HG02938 (cell line): ENCODE data around the gene ATXN1.

Experiments used
- ATAC-seq: cut with Tn5 transposase; IDR thresholded peaks from one replicate; pipeline ENCODE4 v1.9.1; 2021; ENCODE audit warnings: mild to moderate bottlenecking, moderate library complexity; ENCODE audit not compliant: unreplicated experiment

The ATXN1 gene

GRCh38 chr6:16583144-16583762 lies 178.0 kb downstream of the ATXN1 start:
- ATAC-seq, result no peak

- ATAC-seq, result no peak
Measured at GRCh38 chr6:16582446-16583143, 178.7 kb downstream of the ATXN1 start.

- ATAC-seq, result no peak
Measured at GRCh38 chr6:16578695-16579285, 182.5 kb downstream of the ATXN1 start.

- ATAC-seq, result peak; percentile 85
Measured at GRCh38 chr6:16576451-16577368, 184.6 kb downstream of the ATXN1 start.

GRCh38 chr6:16575655-16576054 lies 185.6 kb downstream of the ATXN1 start:
- ATAC-seq, result no peak

GRCh38 chr6:16572943-16573342 lies 188.3 kb downstream of the ATXN1 start:
- no peak for ATAC-seq

- no peak for ATAC-seq
Measured at GRCh38 chr6:16572317-16572716, 188.9 kb downstream of the ATXN1 start.

- no peak for ATAC-seq
Measured at GRCh38 chr6:16570946-16571345, 190.3 kb downstream of the ATXN1 start.

- ATAC-seq, result no peak
Measured at GRCh38 chr6:16570221-16570553, 191.1 kb downstream of the ATXN1 start.

- no peak for ATAC-seq
Measured at GRCh38 chr6:16568128-16568527, 193.1 kb downstream of the ATXN1 start.

- ATAC-seq, result no peak
Measured at GRCh38 chr6:16567071-16567470, 194.2 kb downstream of the ATXN1 start.

GRCh38 chr6:16564436-16564835 lies 196.8 kb downstream of the ATXN1 start:
- ATAC-seq, result no peak

GRCh38 chr6:16563628-16564240 lies 197.5 kb downstream of the ATXN1 start:
- ATAC-seq, result no peak

GRCh38 chr6:16562498-16562897 lies 198.8 kb downstream of the ATXN1 start:
- no peak for ATAC-seq

GRCh38 chr6:16559071-16559470 lies 202.2 kb downstream of the ATXN1 start:
- no peak for ATAC-seq

GRCh38 chr6:16555550-16555949 lies 205.7 kb downstream of the ATXN1 start:
- ATAC-seq, result no peak

- ATAC-seq, result no peak
Measured at GRCh38 chr6:16553531-16553930, 207.7 kb downstream of the ATXN1 start.

GRCh38 chr6:16551466-16551865 lies 209.8 kb downstream of the ATXN1 start:
- no peak for ATAC-seq

GRCh38 chr6:16548121-16548520 lies 213.1 kb downstream of the ATXN1 start:
- ATAC-seq, result no peak

- no peak for ATAC-seq
Measured at GRCh38 chr6:16547587-16547986, 213.7 kb downstream of the ATXN1 start.

- ATAC-seq, result no peak
Measured at GRCh38 chr6:16546861-16547260, 214.4 kb downstream of the ATXN1 start.
